Mucosa of descending colon (tissue), 3 donors: ENCODE measurements around the gene KCNK5. TPM values are rescaled to one million over a fixed set of nuclear protein-coding genes. Genes with fewer than 3 reads are reported as not detected.

ENCODE experiments used
- ATAC-seq: fragments of 200-7000 bp; cut with Tn5 transposase; one replicate; pipeline ENCODE4 v1.9.1; 2020; ENCODE audit warnings: mild to moderate bottlenecking, moderate library complexity
- DNase-seq, 3 donors: peaks; one replicate each; pipeline ENCODE4 v3.0.0-alpha.2; 2020
- H3K36me3 ChIP-seq: fragments of 200-600 bp; one replicate; pipeline ENCODE4 v1.8.0; 2021; ENCODE audit warnings: low read depth, mild to moderate bottlenecking
- H3K4me1 ChIP-seq: fragments of 200-600 bp; one replicate; pipeline ENCODE4 v1.8.0; 2021; ENCODE audit warnings: low read depth, mild to moderate bottlenecking
- H3K4me3 ChIP-seq: fragments of 200-600 bp; one replicate; pipeline ENCODE4 v1.8.0; 2021; ENCODE audit warnings: mild to moderate bottlenecking
- H3K9me3 ChIP-seq: fragments of 200-600 bp; one replicate; pipeline ENCODE4 v1.8.0; 2021; ENCODE audit warnings: mild to moderate bottlenecking
- intact Hi-C, 2 donors: fragments of 100-400 bp; cut with DNase I in 1 of 2; cut with micrococcal nuclease in 1 of 2; formaldehyde crosslinking; loops; one replicate each; pipeline versions ENCODE4 v1.11.0 to v1.11.1; 2022; cut with DNase I, micrococcal nuclease
- total RNA-seq, 3 donors: library from RNA; stranded (reverse); fragmentation: NEBNext Ultra II Directional in 2 of 3; extraction: Animal tissue kit (Norgen Biotek cat#: 25700) in 2 of 3; gene quantifications; one replicate each; pipeline versions ENCODE4 v1.2.1 to v1.2.4, GENCODE V29; 2021 to 2023
- TF ChIP-seq, protein P1 (sequence below): fragments of 200-600 bp; IDR thresholded peaks from one replicate; pipeline ENCODE4 v1.8.0; 2022; ENCODE audit warnings: antibody characterized with exemption, mild to moderate bottlenecking
- donor health status: DM: no; HTN: no; CAD: no; lungs with moderate emphysema.
- donor health status: DM: no; HTN: no; CAD: no.
- donor health status: DM: no; HTN: yes; CAD: no.

The KCNK5 gene
- total RNA-seq, 3 donors from 2014 or later: 33.6 to 69.8 (median 42.7) TPM

DNA sequence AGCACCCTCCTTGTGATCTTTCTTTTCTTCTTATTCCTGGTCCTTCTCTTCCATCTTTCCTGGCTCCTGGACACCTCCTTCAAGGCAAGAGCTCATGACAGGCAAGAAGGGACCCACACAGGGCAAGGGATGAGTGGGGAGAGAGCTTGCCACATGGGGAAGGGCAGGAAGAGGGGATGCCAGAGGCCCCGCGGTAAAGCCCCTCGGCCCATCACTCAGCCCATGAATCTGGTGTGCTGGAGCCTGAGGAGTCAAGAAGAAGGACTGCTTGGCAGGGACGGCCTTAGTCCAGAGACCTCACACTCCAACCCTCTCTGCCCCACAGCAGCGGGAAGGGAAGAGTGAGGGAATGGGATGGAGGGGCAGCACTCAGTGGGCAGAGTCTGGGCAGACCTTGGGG is 62.0 kb downstream of the KCNK5 start:
- ATAC-seq: no peak
- Histone ChIP-seq H3K36me3 (no peaks in the 10 kb centered on the region), H3K4me3 (no peak overlapping the region), H3K4me1 (peaks cover 18% of the 10 kb centered on the region), H3K9me3 (peaks cover 6% of the 10 kb centered on the region)
- TF ChIP-seq, protein P1, sequence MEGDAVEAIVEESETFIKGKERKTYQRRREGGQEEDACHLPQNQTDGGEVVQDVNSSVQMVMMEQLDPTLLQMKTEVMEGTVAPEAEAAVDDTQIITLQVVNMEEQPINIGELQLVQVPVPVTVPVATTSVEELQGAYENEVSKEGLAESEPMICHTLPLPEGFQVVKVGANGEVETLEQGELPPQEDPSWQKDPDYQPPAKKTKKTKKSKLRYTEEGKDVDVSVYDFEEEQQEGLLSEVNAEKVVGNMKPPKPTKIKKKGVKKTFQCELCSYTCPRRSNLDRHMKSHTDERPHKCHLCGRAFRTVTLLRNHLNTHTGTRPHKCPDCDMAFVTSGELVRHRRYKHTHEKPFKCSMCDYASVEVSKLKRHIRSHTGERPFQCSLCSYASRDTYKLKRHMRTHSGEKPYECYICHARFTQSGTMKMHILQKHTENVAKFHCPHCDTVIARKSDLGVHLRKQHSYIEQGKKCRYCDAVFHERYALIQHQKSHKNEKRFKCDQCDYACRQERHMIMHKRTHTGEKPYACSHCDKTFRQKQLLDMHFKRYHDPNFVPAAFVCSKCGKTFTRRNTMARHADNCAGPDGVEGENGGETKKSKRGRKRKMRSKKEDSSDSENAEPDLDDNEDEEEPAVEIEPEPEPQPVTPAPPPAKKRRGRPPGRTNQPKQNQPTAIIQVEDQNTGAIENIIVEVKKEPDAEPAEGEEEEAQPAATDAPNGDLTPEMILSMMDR: no peak
- DNase-seq: no peak
- intact Hi-C loops: loop anchor here (2.0 to 5.0 kb wide), 2 partner anchors 135 to 140 kb away; no protein-coding TSS in a partner anchor

DNA sequence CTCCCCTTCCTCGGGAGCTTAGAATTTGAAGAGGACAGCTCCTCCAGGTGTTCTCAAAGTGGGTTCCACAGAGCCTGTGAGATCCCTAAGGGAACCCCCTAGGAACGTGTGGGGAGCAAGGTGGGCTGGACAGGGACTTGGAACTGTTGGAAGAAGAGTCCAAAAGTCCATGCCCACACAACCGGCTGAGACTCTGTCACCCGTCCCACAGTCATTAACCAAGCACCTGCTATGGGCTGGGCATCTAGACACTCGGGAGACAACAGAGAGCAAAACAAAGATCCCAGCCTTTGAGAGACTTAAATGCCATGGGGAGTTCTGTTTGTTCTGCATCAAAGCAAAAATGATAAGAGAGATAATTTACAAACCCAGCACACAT is 62.4 kb downstream of the KCNK5 start:
- intact Hi-C loops: loop anchor here (2.0 to 5.0 kb wide), 2 partner anchors 136 to 140 kb away; no protein-coding TSS in a partner anchor
- H3K4me3 ChIP-seq: no peak overlapping the region
- peaks cover 6% of the 10 kb centered on the region for H3K9me3 ChIP-seq
- TF ChIP-seq, protein P1: no peak
- H3K4me1 ChIP-seq: peaks cover 18% of the 10 kb centered on the region
- no peaks in the 10 kb centered on the region for H3K36me3 ChIP-seq
- DNase-seq: peak in 1 of 3 donors; percentile 45
- ATAC-seq: peak; percentile 47

DNA sequence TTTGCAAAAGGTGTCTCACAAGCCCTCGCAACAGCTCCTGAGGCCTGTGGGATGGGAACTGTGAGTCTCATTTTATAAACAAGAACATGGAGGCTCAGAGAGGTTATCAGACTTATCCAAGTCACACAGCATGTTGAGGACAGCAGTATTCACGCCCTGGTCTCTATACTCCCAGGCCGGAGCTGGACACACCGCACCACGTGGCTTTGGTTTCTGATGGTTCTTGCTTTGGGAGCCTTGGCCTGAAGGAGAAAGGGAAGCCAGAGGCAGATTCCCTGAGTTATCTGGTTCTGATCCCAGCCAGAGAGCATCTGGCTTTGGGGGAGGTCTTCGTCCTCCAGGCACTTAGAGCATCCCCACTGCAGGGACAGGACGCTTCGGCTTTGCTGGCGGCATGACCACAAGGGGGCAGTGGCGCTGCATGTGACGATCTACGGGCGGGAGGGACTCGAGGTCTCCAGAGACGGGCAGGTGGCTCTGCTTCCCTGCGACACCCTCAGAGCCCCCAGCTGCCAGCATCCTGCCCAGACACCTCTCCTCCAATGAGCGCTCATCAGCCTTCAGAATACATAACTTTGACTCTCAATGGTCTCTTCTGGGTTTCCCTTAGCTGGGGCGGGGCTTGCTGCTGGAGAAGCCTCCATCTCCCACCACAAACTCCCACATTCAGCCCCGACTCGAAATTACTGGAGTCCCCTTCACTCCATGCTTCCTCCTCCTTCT is 62.9 kb downstream of the KCNK5 start:
- H3K4me3 ChIP-seq: no peak overlapping the region
- peak; percentile 81 for ATAC-seq
- intact Hi-C loops: loop anchor here (2.0 to 5.0 kb wide), 2 partner anchors 136 to 141 kb away; no protein-coding TSS in a partner anchor

DNA sequence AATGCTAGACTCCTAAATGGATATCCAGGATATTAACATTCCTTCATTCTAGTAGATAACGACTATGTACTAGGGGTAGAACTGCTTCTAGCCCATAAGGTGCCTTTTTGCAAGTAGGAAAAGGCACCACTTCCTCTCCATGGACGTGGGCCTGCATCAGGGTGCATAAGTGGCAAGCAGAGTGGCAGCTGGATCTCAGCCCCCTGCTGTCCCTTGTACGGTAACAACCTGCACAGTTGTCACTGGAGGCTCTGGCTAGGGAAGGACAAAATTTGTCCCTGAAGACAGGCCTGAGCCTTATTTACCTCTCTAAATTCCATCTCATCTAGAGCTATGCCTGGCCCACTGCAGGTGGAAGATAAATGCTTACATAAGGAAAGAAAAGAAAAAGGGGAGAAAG is 71.8 kb downstream of the KCNK5 start:
- TF ChIP-seq, protein P1: no peak
- no peaks in the 10 kb centered on the region for H3K4me1 ChIP-seq
- intact Hi-C loops: no loop called here
- no peak overlapping the region for H3K4me3 ChIP-seq
- no peaks in the 10 kb centered on the region for H3K9me3 ChIP-seq
- DNase-seq (no peak), ATAC-seq (no peak)
- no peaks in the 10 kb centered on the region for H3K36me3 ChIP-seq

More for the DNA sequence above, 62.9 kb downstream of the KCNK5 start:
- Histone ChIP-seq H3K9me3 (peaks cover under 1% of the 10 kb centered on the region), H3K36me3 (no peaks in the 10 kb centered on the region), H3K4me1 (peaks cover 18% of the 10 kb centered on the region)
- DNase-seq: peak; percentile 83 to 92 (median 90)
- TF ChIP-seq, protein P1: peak; percentile 88

DNA sequence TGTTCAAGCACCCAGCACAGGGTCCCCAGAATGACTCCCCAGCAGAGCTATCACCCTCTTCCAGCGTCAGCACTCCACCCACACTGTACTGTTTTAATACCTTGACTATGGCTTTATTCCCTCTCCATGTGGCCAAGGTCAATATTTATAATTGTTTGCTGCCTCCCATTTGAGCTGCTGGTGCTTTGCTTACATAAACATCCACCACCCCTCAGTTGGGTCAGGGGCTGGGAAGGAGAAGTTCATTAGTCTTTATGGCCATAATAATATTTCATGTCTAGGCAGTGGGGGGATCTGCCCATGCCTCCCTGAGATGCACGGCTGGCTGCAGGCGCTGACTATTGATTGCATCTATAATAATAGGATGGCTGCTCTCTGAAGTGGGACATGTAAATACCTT is 72.5 kb downstream of the KCNK5 start:
- H3K36me3 ChIP-seq: no peaks in the 10 kb centered on the region
- H3K4me1 ChIP-seq: no peaks in the 10 kb centered on the region
- H3K4me3 ChIP-seq: no peak overlapping the region
- DNase-seq (no peak), ATAC-seq (no peak)
- intact Hi-C loops: no loop called here
- H3K9me3 ChIP-seq: no peaks in the 10 kb centered on the region
- TF ChIP-seq, protein P1: no peak
